OCI-LY3 (cell line): ENCODE data around the gene USP28.

Experiments
- EZH2phosphoT487 ChIP-seq: fragments of 200-600 bp; shearing (Covaris generic); IDR thresholded peaks from 2 replicates; pipeline ENCODE4 v1.6.1; 2018; ENCODE audit warnings: antibody characterized with exemption, mixed run types, low read depth
- TF ChIP-seq, protein P1 (sequence below): fragments of 200-600, 300-600 bp; sonication (generic); IDR thresholded peaks from 2 replicates; pipeline ENCODE4 v1.5.1; 2014; ENCODE audit warnings: antibody characterized with exemption, low read length, low read depth

DNA sequence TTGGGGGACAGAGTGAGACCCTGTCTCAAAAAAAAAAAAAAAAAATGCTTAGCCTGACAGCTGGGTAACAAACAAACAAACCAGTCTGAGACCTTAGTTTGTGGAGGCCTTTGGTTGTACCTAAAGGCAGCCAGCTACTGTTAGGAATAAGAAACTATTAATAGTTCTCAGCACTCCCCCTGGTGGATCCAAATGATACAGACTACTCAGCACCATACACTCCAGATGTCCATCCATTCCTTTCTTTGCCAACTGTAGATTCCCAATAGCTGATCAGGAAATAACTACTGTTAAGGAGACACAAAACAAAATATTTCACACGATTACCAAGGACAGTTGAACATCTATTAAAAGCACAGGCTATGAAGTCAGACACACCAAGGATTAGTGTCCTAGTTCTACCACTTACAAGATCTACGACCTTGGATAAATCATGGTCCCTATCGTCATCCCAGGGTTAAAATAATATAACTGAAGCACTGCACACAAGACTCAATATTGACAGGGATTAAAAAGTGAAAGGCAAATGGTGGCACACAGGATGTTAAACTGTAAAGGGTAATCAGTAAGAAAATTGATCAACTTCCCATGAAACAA lies 78.6 kb downstream of the USP28 start:
- TF ChIP-seq, protein P1, sequence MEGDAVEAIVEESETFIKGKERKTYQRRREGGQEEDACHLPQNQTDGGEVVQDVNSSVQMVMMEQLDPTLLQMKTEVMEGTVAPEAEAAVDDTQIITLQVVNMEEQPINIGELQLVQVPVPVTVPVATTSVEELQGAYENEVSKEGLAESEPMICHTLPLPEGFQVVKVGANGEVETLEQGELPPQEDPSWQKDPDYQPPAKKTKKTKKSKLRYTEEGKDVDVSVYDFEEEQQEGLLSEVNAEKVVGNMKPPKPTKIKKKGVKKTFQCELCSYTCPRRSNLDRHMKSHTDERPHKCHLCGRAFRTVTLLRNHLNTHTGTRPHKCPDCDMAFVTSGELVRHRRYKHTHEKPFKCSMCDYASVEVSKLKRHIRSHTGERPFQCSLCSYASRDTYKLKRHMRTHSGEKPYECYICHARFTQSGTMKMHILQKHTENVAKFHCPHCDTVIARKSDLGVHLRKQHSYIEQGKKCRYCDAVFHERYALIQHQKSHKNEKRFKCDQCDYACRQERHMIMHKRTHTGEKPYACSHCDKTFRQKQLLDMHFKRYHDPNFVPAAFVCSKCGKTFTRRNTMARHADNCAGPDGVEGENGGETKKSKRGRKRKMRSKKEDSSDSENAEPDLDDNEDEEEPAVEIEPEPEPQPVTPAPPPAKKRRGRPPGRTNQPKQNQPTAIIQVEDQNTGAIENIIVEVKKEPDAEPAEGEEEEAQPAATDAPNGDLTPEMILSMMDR: peak; percentile 60
- no peak for TF ChIP-seq EZH2phosphoT487
